WERI-Rb-1 (cell line): Measurements from ENCODE around the gene FSTL1.

Experiments
- DNase-seq: peaks from one replicate; pipeline ENCODE4 v3.0.0-alpha.2; 2020
- H3K27ac ChIP-seq: fragments of 250-450 bp; sonication (Bioruptor Pico); 2 replicates; pipeline ENCODE4 v1.5.1; 2020; ENCODE audit warnings: mild to moderate bottlenecking, moderate library complexity
- H3K27me3 ChIP-seq: fragments of 250-450 bp; sonication (Bioruptor Pico); 2 replicates; pipeline ENCODE4 v1.5.1; 2021; ENCODE audit warnings: mild to moderate bottlenecking, low read depth, moderate library complexity; ENCODE audit not compliant: insufficient read depth, severe bottlenecking
- H3K36me3 ChIP-seq: fragments of 250-450 bp; sonication (Bioruptor Pico); 2 replicates; pipeline ENCODE4 v1.5.1; 2020; ENCODE audit warnings: mild to moderate bottlenecking, moderate library complexity
- H3K4me3 ChIP-seq: 2 replicates; pipeline ENCODE4 v1.5.1; 2011; ENCODE audit warnings: low read depth, mild to moderate bottlenecking, control low read depth, low read length
- H3K9me3 ChIP-seq: fragments of 250-450 bp; sonication (Bioruptor Pico); 2 replicates; pipeline ENCODE4 v1.5.1; 2021; ENCODE audit warnings: mild to moderate bottlenecking, moderate library complexity; ENCODE audit not compliant: severe bottlenecking
- TF ChIP-seq, protein P1 (sequence below): IDR thresholded peaks from 2 replicates; pipeline ENCODE4 v1.5.1; 2011; ENCODE audit warnings: low read depth, mild to moderate bottlenecking, control low read depth, inconsistent platforms, low read length

FSTL1 gene

GRCh38 chr3:120437559-120437958 lies 13.2 kb downstream of the FSTL1 start:
- TF ChIP-seq, protein P1, sequence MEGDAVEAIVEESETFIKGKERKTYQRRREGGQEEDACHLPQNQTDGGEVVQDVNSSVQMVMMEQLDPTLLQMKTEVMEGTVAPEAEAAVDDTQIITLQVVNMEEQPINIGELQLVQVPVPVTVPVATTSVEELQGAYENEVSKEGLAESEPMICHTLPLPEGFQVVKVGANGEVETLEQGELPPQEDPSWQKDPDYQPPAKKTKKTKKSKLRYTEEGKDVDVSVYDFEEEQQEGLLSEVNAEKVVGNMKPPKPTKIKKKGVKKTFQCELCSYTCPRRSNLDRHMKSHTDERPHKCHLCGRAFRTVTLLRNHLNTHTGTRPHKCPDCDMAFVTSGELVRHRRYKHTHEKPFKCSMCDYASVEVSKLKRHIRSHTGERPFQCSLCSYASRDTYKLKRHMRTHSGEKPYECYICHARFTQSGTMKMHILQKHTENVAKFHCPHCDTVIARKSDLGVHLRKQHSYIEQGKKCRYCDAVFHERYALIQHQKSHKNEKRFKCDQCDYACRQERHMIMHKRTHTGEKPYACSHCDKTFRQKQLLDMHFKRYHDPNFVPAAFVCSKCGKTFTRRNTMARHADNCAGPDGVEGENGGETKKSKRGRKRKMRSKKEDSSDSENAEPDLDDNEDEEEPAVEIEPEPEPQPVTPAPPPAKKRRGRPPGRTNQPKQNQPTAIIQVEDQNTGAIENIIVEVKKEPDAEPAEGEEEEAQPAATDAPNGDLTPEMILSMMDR = no peak
- Histone ChIP-seq H3K4me3 (no peak overlapping the region), H3K9me3 (no peaks in the 10 kb centered on the region), H3K27ac (no peak overlapping the region), H3K36me3 (peaks cover 30% of the 10 kb centered on the region), H3K27me3 (no peaks in the 10 kb centered on the region)
- DNase-seq = no peak

DNA sequence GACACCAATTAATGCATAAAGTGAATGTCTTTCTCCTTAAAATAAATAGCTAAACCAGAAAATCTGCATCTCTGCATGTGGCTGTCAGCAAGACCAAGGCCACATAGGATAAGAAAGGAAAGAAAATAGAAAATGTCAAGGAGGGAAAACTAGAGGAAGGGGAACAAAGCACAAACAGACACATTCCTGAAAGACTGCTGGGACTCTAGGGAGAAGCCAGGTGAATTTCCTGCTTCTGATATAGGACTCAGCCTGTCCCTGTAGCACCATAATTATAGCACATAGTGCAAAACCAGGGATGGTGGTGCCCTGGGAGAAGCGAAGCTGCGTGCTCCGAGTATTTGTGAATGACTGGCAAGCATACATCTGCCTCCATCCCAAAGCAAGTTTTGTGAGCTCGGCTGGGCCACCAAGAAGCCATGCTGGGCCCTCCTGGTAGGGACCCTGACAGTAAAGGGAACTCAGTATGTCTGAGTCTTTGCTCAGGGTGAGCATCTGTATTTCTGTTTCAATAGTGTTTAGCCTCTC lies 14.2 kb downstream of the FSTL1 start:
- H3K4me3 ChIP-seq = no peak overlapping the region
- no peaks in the 10 kb centered on the region for H3K27me3 ChIP-seq
- DNase-seq = no peak
- no peak overlapping the region for H3K27ac ChIP-seq
- TF ChIP-seq, protein P1 = no peak
- H3K9me3 ChIP-seq = no peaks in the 10 kb centered on the region
- peaks cover 27% of the 10 kb centered on the region for H3K36me3 ChIP-seq

GRCh38 chr3:120435621-120436020 lies 15.2 kb downstream of the FSTL1 start:
- DNase-seq = no peak
- no peak overlapping the region for H3K27ac ChIP-seq
- H3K4me3 ChIP-seq = no peak overlapping the region
- TF ChIP-seq, protein P1 = no peak
- H3K9me3 ChIP-seq = no peaks in the 10 kb centered on the region
- H3K36me3 ChIP-seq = peaks cover 22% of the 10 kb centered on the region
- H3K27me3 ChIP-seq = no peaks in the 10 kb centered on the region

DNA sequence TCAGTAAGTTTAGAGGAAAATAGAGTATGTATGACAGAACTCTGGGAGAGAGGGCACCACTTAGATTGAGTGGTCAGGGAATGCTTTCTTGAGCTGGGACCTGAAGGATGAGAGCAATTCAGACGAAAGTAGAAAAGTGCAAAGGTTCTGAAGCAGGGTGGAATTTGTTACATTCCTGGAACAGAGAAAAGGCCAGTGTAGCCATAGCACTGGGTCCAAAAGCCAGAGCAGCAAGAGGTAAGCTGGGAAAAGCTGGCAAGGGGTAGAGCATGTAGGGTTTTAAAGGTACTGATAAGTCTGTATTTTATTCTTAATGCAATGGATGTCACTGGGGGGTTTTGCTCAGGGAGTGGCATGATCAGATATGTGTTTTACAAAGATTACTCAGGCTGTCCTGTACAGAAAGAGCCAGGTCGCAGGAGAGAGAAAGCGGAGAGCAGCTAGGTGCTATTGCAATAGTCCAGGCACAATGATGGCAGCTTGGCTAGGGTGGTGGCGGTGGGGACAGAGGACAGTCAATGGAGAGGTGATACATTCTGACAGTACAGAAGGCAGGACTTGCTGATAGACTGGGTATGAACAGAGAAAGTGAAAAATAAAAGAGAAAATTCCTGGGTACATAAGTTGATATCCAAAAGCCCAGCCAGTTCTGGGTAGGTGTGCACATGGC lies 17.0 kb downstream of the FSTL1 start:
- DNase-seq = no peak
- no peaks in the 10 kb centered on the region for H3K27me3 ChIP-seq
- H3K9me3 ChIP-seq = no peaks in the 10 kb centered on the region
- no peak overlapping the region for H3K27ac ChIP-seq
- H3K36me3 ChIP-seq = peaks cover 21% of the 10 kb centered on the region
- H3K4me3 ChIP-seq = no peak overlapping the region
- TF ChIP-seq, protein P1 = no peak

DNA sequence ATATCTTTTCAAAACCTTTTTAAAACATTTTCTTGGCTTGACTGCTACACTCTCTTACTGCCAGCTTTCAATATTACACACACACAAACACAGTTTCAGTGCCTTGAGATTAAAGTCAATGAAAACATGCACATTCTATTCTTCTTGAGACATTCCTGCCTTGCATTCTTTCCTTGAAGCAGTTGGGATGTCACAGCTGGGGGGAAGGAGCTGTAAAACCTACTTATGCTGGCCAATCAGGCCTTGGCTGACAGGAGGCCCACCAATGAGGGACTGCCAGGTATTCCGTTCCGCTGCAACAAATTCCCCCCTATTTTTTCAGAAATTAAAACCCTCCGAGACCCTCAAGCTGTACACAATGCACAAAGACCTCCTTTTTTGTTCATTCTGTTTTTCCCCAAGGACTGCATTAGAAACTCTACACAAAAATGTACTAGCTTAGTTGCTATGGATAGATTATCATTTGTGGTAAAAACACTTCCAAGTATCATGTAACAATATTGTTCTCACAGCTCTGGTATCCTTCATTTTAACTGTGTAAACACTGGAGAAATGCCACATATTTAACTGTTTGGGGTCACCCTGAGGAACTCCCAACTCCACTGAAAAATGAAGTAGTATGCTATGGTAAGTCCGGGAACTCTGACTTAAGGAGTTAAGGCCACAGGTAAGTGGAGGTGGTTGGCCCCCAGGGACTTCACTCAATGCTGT lies 18.5 kb downstream of the FSTL1 start:
- Histone ChIP-seq H3K27ac (no peak overlapping the region), H3K27me3 (no peaks in the 10 kb centered on the region), H3K36me3 (peaks cover 15% of the 10 kb centered on the region), H3K4me3 (no peak overlapping the region), H3K9me3 (no peaks in the 10 kb centered on the region)
- TF ChIP-seq, protein P1 = no peak
- DNase-seq = no peak
